Measurements from ENCODE around the gene IL5. TPM values are rescaled to one million over a fixed set of nuclear protein-coding genes. Genes with fewer than 3 reads are reported as not detected.
"Not testable (repeated sequence)": the region's sequence is repeated elsewhere in the genome, so short reads cannot be mapped to it uniquely, and the experiment has no call there.

The IL5 gene
- total RNA-seq, 6 donors from 2014 or later, result 1.2 TPM; not detected in 5

GRCh38 chr5:132557478-132558172, 14.3 kb upstream of the IL5 start:
- Histone ChIP-seq H3K9me3 (no peaks in the 10 kb centered on the region), H3K4me3 (peak overlapping the region; percentile 31 to 77 (median 66)), H3K4me1 (peaks cover 7 to 18% (median 11%) of the 10 kb centered on the region in 4 donors), H3K36me3 (peaks cover 0 to 26% (median 6%) of the 10 kb centered on the region in 4 donors), H3K27ac (peak overlapping the region; percentile 78 to 90 (median 88)), H3K27me3 (no peaks in the 10 kb centered on the region)
- ATAC-seq (ENCODE audit: low FRiP score in 2 of 2), result peak; percentile 63 to 89
- TF ChIP-seq POLR2AphosphoS5 (IDR thresholded peaks at IDR 0.05), result no peak
- no peak for TF ChIP-seq CTCF (IDR thresholded peaks at IDR 0.05)
- no peak for TF ChIP-seq POLR2A (IDR thresholded peaks at IDR 0.05)
- TF ChIP-seq EP300 (IDR thresholded peaks at IDR 0.05), result no peak
- WGBS, 2 donors, result 4 to 6% methylated on average over 15 of the region's 15 CpGs
- peak in 1 of 2 donors; percentile 70 for DNase-seq

GRCh38 chr5:132556763-132557477, 13.6 kb upstream of the IL5 start, which contains the start of gene RAD50:
Gene RAD50 (plus strand): TSS chr5:132556977. CDS start chr5:132557325, 348 bp downstream.
- WGBS, 2 donors, result 0 to 2% methylated on average over 17 to 30 of the region's 53 CpGs

GRCh38 chr5:132556153-132556762, 12.9 kb upstream of the IL5 start:
- H3K9me3 ChIP-seq, result no peaks in the 10 kb centered on the region
- H3K27ac ChIP-seq, result peak overlapping the region; percentile 78 to 90 (median 88)
- 64 to 65% methylated on average over 15 of the region's 15 CpGs for WGBS, 2 donors
- no peak for TF ChIP-seq POLR2A (IDR thresholded peaks at IDR 0.05)
- peak in 1 of 6 experiments; percentile 4 for TF ChIP-seq CTCF (IDR thresholded peaks at IDR 0.05)
- no peak for TF ChIP-seq POLR2AphosphoS5 (IDR thresholded peaks at IDR 0.05)
- no peak for TF ChIP-seq EP300 (IDR thresholded peaks at IDR 0.05)
- H3K4me1 ChIP-seq, result peaks cover 7 to 18% (median 11%) of the 10 kb centered on the region in 4 donors
- peak in 1 of 2 donors; percentile 20 for ATAC-seq (ENCODE audit: low FRiP score in 2 of 2)
- no peaks in the 10 kb centered on the region for H3K27me3 ChIP-seq
- H3K4me3 ChIP-seq, result peak overlapping the region; percentile 31 to 77 (median 66)
- DNase-seq, result no peak
- peaks cover 0 to 19% (median 5%) of the 10 kb centered on the region in 4 donors for H3K36me3 ChIP-seq

More at GRCh38 chr5:132556763-132557477, 13.6 kb upstream of the IL5 start, which contains the start of gene RAD50:
- Histone ChIP-seq H3K27ac (peak within 1 kb of the TSS; percentile 78 to 90 (median 88)), H3K4me1 (peaks cover 7 to 18% (median 11%) of the 10 kb centered on the region in 4 donors), H3K36me3 (peaks cover 0 to 23% (median 6%) of the 10 kb centered on the region in 4 donors), H3K4me3 (peak within 1 kb of the TSS; percentile 31 to 77 (median 66)), H3K9me3 (no peaks in the 10 kb centered on the region), H3K27me3 (no peaks in the 10 kb centered on the region)
- peak; percentile 94 to 99 for DNase-seq
- peak in 3 of 4 donors; percentile 68 to 92 (median 82) for TF ChIP-seq POLR2A (IDR thresholded peaks at IDR 0.05)
- peak in 1 of 4 donors; percentile 49 for TF ChIP-seq EP300 (IDR thresholded peaks at IDR 0.05)
- TF ChIP-seq CTCF (IDR thresholded peaks at IDR 0.05), result no peak
- peak; percentile 90 to 95 for TF ChIP-seq POLR2AphosphoS5 (IDR thresholded peaks at IDR 0.05)
- peak; percentile 98 to 99 for ATAC-seq (ENCODE audit: low FRiP score in 2 of 2)

GRCh38 chr5:132549576-132549975, 6.3 kb upstream of the IL5 start:
- no peaks in the 10 kb centered on the region for H3K9me3 ChIP-seq
- no peaks in the 10 kb centered on the region for H3K27me3 ChIP-seq
- H3K27ac ChIP-seq, result no peak overlapping the region
- H3K36me3 ChIP-seq, result no peaks in the 10 kb centered on the region
- DNase-seq (no peak), ATAC-seq (ENCODE audit: low FRiP score in 2 of 2) (no peak)
- 83 to 84% methylated on average over 2 of the region's 2 CpGs for WGBS, 2 donors
- TF ChIP-seq POLR2A (IDR thresholded peaks at IDR 0.05) (no peak), EP300 (IDR thresholded peaks at IDR 0.05) (no peak), CTCF (IDR thresholded peaks at IDR 0.05) (no peak), POLR2AphosphoS5 (IDR thresholded peaks at IDR 0.05) (no peak)
- H3K4me3 ChIP-seq, result no peak overlapping the region
- no peaks in the 10 kb centered on the region for H3K4me1 ChIP-seq

GRCh38 chr5:132548834-132549233, 5.5 kb upstream of the IL5 start:
- H3K36me3 ChIP-seq; H3K9me3 ChIP-seq; H3K27ac ChIP-seq; H3K27me3 ChIP-seq; H3K4me1 ChIP-seq; DNase-seq; ATAC-seq (ENCODE audit: low FRiP score in 2 of 2); H3K4me3 ChIP-seq: not testable (repeated sequence)
- 90 to 91% methylated on average over 7 of the region's 7 CpGs for WGBS, 2 donors

Data from upper lobe of left lung (tissue), 6 donors.